ENCODE measurements around the gene PLEKHG7. TPM values are rescaled to one million over a fixed set of nuclear protein-coding genes. Genes with fewer than 3 reads are reported as not detected.
A peak's percentile ranks its signal among the peaks of the same experiment; 100 is the strongest.

Gene PLEKHG7
- total and polyA plus RNA-seq, 8 donors = 0.13 to 0.92 (median 0.60) TPM

- Histone ChIP-seq H3K27me3 (no peaks in the 10 kb centered on the region), H3K36me3 (peaks cover 0 to 8% (median 0%) of the 10 kb centered on the region in 3 donors), H3K4me1 (no peaks in the 10 kb centered on the region), H3K4me3 (no peak overlapping the region), H3K27ac (no peak overlapping the region), H3K9me3 (no peaks in the 10 kb centered on the region)
- no peak for TF ChIP-seq CTCF (IDR thresholded peaks at IDR 0.05)
- intact Hi-C loops (cut with DNase I) = no loop called here
- no peak for FAIRE-seq
- ATAC-seq = no peak
- WGBS, 2 donors = 94 to 100% methylated on average over 1 of the region's 1 CpG
- no peak for DNase-seq
These were observed 101.1 kb downstream of the PLEKHG7 start for GRCh38 chr12:92803903-92804302.

- H3K27ac ChIP-seq = no peak overlapping the region
- ATAC-seq (no peak), DNase-seq (no peak), FAIRE-seq (peak; percentile 57)
- H3K9me3 ChIP-seq = no peaks in the 10 kb centered on the region
- H3K4me3 ChIP-seq = no peak overlapping the region
- H3K27me3 ChIP-seq = no peaks in the 10 kb centered on the region
- 94 to 96% methylated on average over 4 of the region's 4 CpGs for WGBS, 2 donors
- no peaks in the 10 kb centered on the region for H3K36me3 ChIP-seq
- TF ChIP-seq CTCF (IDR thresholded peaks at IDR 0.05) = no peak
- no peaks in the 10 kb centered on the region for H3K4me1 ChIP-seq
- intact Hi-C loops (cut with DNase I) = no loop called here
These were observed 107.6 kb downstream of the PLEKHG7 start for GRCh38 chr12:92810370-92810769.

- no peak for DNase-seq
- intact Hi-C loops (cut with DNase I) = no loop called here
- WGBS, 2 donors = 95 to 97% methylated on average over 2 of the region's 2 CpGs
These were observed 111.8 kb downstream of the PLEKHG7 start for GRCh38 chr12:92814584-92814983.

GRCh38 chr12:92821142-92821541 is 118.4 kb downstream of the PLEKHG7 start:
- Histone ChIP-seq H3K36me3 (peaks cover 0 to 3% (median 0%) of the 10 kb centered on the region in 3 donors), H3K4me1 (no peaks in the 10 kb centered on the region), H3K9me3 (no peaks in the 10 kb centered on the region), H3K4me3 (no peak overlapping the region), H3K27me3 (no peaks in the 10 kb centered on the region), H3K27ac (no peak overlapping the region)
- DNase-seq (no peak), ATAC-seq (no peak), FAIRE-seq (no peak)
- TF ChIP-seq CTCF (IDR thresholded peaks at IDR 0.05) = no peak
- intact Hi-C loops (cut with DNase I) = no loop called here
- WGBS, 2 donors = 84 to 92% methylated on average over 3 of the region's 3 CpGs

More at GRCh38 chr12:92814584-92814983, 111.8 kb downstream of the PLEKHG7 start:
- no peak for FAIRE-seq
- H3K4me3 ChIP-seq = no peak overlapping the region
- H3K27me3 ChIP-seq = no peaks in the 10 kb centered on the region
- no peak overlapping the region for H3K27ac ChIP-seq
- no peaks in the 10 kb centered on the region for H3K4me1 ChIP-seq
- peaks cover 0 to 3% (median 0%) of the 10 kb centered on the region in 3 donors for H3K36me3 ChIP-seq
- no peak for ATAC-seq
- no peaks in the 10 kb centered on the region for H3K9me3 ChIP-seq
- TF ChIP-seq CTCF (IDR thresholded peaks at IDR 0.05) = no peak

Other genes starting within 250 kb of the PLEKHG7 start
- 10 to 100 TPM in 3 of 6 donors, 1 to 10 TPM in 3; 6.9 to 15.3 (median 9.7) TPM for gene EEA1, start 226.3 kb downstream of the PLEKHG7 start, total RNA-seq
- gene EEA1, start 226.3 kb downstream of the PLEKHG7 start, polyA plus RNA-seq = 1 to 10 TPM; 1.8 to 2.9 TPM

Data from pancreas (tissue), 10 donors.